ENCODE measurements around the gene FLT1.

The FLT1 gene

GRCh38 chr13:28392428-28392827 lies 102.5 kb downstream of the FLT1 start (continued):
- TF ChIP-seq, protein P1, sequence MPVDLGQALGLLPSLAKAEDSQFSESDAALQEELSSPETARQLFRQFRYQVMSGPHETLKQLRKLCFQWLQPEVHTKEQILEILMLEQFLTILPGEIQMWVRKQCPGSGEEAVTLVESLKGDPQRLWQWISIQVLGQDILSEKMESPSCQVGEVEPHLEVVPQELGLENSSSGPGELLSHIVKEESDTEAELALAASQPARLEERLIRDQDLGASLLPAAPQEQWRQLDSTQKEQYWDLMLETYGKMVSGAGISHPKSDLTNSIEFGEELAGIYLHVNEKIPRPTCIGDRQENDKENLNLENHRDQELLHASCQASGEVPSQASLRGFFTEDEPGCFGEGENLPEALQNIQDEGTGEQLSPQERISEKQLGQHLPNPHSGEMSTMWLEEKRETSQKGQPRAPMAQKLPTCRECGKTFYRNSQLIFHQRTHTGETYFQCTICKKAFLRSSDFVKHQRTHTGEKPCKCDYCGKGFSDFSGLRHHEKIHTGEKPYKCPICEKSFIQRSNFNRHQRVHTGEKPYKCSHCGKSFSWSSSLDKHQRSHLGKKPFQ (tag by site-specific recombination; IDR thresholded peaks at IDR 0.05): 0 out of 2 replicates have a peak, but pooled peaks have one; percentile 20
- TF ChIP-seq ZNF664 (tag by site-specific recombination; IDR thresholded peaks at IDR 0.05) (no peak), FEZF1 (tag by site-specific recombination; IDR thresholded peaks at IDR 0.05) (peak; percentile 74), ZNF658 (tag by site-specific recombination; IDR thresholded peaks at IDR 0.05) (no peak), ZEB2 (tag by site-specific recombination; IDR thresholded peaks at IDR 0.05) (no peak), ZNF341 (tag by site-specific recombination; IDR thresholded peaks at IDR 0.05; ENCODE audit: low read depth) (peak; percentile 41), ZNF660 (tag by site-specific recombination; IDR thresholded peaks at IDR 0.05) (no peak), ATF2 (tag by site-specific recombination; IDR thresholded peaks at IDR 0.05; ENCODE audit: low read depth) (no peak), ZNF335 (tag by site-specific recombination; conservative IDR thresholded peaks at IDR 0.05) (no peak), ZNF221 (tag by site-specific recombination; IDR thresholded peaks at IDR 0.05; ENCODE audit: borderline replicate concordance) (no peak), YY1 (tag by site-specific recombination; IDR thresholded peaks at IDR 0.05) (no peak), ZNF426 (tag by site-specific recombination; IDR thresholded peaks at IDR 0.05) (no peak), ZNF501 (tag by site-specific recombination; IDR thresholded peaks at IDR 0.05) (no peak), ZNF596 (tag by site-specific recombination; IDR thresholded peaks at IDR 0.05) (no peak), ZNF549 (tag by site-specific recombination; IDR thresholded peaks at IDR 0.05) (no peak), ZFP3 (tag by site-specific recombination; IDR thresholded peaks at IDR 0.05; ENCODE audit: low read depth) (no peak), ZNF394 (tag by site-specific recombination; IDR thresholded peaks at IDR 0.05; ENCODE audit: borderline replicate concordance) (no peak), ZNF292 (tag by site-specific recombination; IDR thresholded peaks at IDR 0.05; ENCODE audit: borderline replicate concordance, low read depth) (no peak), TRIM28 (IDR thresholded peaks at IDR 0.05; ENCODE audit: borderline replicate concordance, low read length) (0 out of 2 replicates have a peak, but pooled peaks have one; percentile 26), WT1 (tag by site-specific recombination; IDR thresholded peaks at IDR 0.05) (no peak), ZNF112 (tag by site-specific recombination; IDR thresholded peaks at IDR 0.05) (no peak), ZIC2 (tag by site-specific recombination; IDR thresholded peaks at IDR 0.05) (peak; percentile 77), ZNF423 (tag by site-specific recombination; IDR thresholded peaks at IDR 0.05) (no peak), ZNF76 (tag by site-specific recombination; IDR thresholded peaks at IDR 0.05; ENCODE audit: borderline replicate concordance, low read depth) (no peak), ZNF521 (tag by site-specific recombination; IDR thresholded peaks at IDR 0.05) (no peak), ZBTB8A (tag by site-specific recombination; IDR thresholded peaks at IDR 0.05) (no peak), GLIS1 (tag by site-specific recombination; IDR thresholded peaks at IDR 0.05) (no peak), PRDM1 (tag by site-specific recombination; IDR thresholded peaks at IDR 0.05) (no peak), KLF17 (tag by site-specific recombination; IDR thresholded peaks at IDR 0.05) (no peak), CTCF (tag by site-specific recombination; IDR thresholded peaks at IDR 0.05) (no peak), ZNF155 (tag by site-specific recombination; IDR thresholded peaks at IDR 0.05) (no peak), ZNF654 (tag by site-specific recombination; IDR thresholded peaks at IDR 0.05; ENCODE audit: low read depth) (no peak)
- TF ChIP-seq, protein P2, sequence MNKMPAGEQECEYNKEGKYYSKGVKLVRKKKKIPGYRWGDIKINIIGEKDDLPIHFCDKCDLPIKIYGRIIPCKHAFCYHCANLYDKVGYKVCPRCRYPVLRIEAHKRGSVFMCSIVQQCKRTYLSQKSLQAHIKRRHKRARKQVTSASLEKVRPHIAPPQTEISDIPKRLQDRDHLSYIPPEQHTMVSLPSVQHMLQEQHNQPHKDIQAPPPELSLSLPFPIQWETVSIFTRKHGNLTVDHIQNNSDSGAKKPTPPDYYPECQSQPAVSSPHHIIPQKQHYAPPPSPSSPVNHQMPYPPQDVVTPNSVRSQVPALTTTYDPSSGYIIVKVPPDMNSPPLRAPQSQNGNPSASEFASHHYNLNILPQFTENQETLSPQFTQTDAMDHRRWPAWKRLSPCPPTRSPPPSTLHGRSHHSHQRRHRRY (tag by site-specific recombination; IDR thresholded peaks at IDR 0.05): no peak
- TF ChIP-seq, protein P3, sequence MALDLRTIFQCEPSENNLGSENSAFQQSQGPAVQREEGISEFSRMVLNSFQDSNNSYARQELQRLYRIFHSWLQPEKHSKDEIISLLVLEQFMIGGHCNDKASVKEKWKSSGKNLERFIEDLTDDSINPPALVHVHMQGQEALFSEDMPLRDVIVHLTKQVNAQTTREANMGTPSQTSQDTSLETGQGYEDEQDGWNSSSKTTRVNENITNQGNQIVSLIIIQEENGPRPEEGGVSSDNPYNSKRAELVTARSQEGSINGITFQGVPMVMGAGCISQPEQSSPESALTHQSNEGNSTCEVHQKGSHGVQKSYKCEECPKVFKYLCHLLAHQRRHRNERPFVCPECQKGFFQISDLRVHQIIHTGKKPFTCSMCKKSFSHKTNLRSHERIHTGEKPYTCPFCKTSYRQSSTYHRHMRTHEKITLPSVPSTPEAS (tag by site-specific recombination; IDR thresholded peaks at IDR 0.05): no peak
